ENCODE measurements around the gene KRTAP10-9.
"Not testable (repeated sequence)": the region's sequence is repeated elsewhere in the genome, so short reads cannot be mapped to it uniquely, and the experiment has no call there.

DNA sequence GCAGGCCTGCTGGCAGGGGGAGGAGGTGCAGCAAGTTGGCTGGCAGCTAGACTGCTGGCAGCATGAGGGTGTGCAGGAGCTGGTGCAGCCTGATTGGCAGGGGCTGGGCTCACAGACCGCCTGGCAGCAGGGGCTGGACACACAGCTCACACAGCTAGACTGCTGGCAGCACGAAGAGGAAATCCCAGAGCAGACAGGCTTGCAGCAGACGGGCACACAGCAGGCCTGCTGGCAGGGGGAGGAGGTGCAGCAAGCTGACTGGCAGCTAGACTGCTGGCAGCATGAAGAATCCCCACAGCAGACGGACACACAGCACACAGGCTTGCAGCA lies 35.1 kb upstream of the KRTAP10-9 start:
- not testable (repeated sequence) for TF ChIP-seq POLR2A (IDR thresholded peaks at IDR 0.05; ENCODE audit: low read length); GATA1 (IDR thresholded peaks at IDR 0.05; ENCODE audit: low read depth, low read length)
